Endothelial cell of umbilical vein (primary cell): ENCODE data around the gene NNT. TPM values are rescaled to one million over a fixed set of nuclear protein-coding genes. Genes with fewer than 3 reads are reported as not detected.

Experiments
- BruUV-seq: library from RNA; stranded (reverse); fragments of 400-500 nt; replicated peaks from 2 replicates; lab custom pipeline; 2021; lab: Mats Ljungman, UMichigan
- CTCF ChIA-PET: fragments of 300-600, 350-600 bp; sonication (Branson Sonifier 250); formaldehyde crosslinking; loops from one replicate; lab custom pipeline; 2021; ENCODE audit warnings: antibody characterized with exemption, inconsistent platforms; lab: Charles Lee
- POLR2A ChIA-PET: fragments of 300-600, 350-600 bp; sonication (Branson Sonifier 250); formaldehyde crosslinking; loops from one replicate; lab custom pipeline; 2021; ENCODE audit warnings: antibody characterized with exemption, inconsistent platforms; lab: Charles Lee
- DNase-seq: peaks from one replicate; pipeline ENCODE4 v3.0.0-alpha.2; 2011; ENCODE audit warnings: low read depth, low spot score
- FAIRE-seq: peaks from 2 replicates; lab custom pipeline; 2011; peaks lifted over from hg19 to GRCh38; lab: Jason Lieb, UNC
- H2AFZ ChIP-seq: 2 replicates; pipeline ENCODE4 v1.6.0; 2012; ENCODE audit warnings: low read depth, low read length, control low read depth, inconsistent platforms
- H3K27ac ChIP-seq: 2 replicates; pipeline ENCODE4 v1.5.1; 2011; ENCODE audit warnings: low read depth, mild to moderate bottlenecking, control low read depth, low read length, moderate library complexity; ENCODE audit not compliant: insufficient read depth
- H3K27me3 ChIP-seq, 2 experiments: 2 replicates each; pipeline versions ENCODE4 v1.6.0 to v1.6.1; 2011; ENCODE audit warnings: low read length in 2 of 2, mixed read lengths in 1 of 2; ENCODE audit not compliant: control insufficient read depth in 2 of 2, insufficient read depth in 2 of 2
- H3K36me3 ChIP-seq, 2 experiments: 2 replicates in 1 of 2; 3 replicates in 1 of 2; pipeline ENCODE4 v1.5.1; 2011; ENCODE audit warnings: low read length in 2 of 2, mild to moderate bottlenecking in 1 of 2, moderate library complexity in 1 of 2; ENCODE audit not compliant: control insufficient read depth in 2 of 2, insufficient read depth in 2 of 2; ENCODE audit errors: extremely low read depth in 1 of 2
- H3K4me1 ChIP-seq: 3 replicates; pipeline ENCODE4 v1.5.1; 2011; ENCODE audit warnings: mild to moderate bottlenecking, low read length; ENCODE audit not compliant: control insufficient read depth, insufficient read depth; ENCODE audit errors: extremely low read depth
- H3K4me2 ChIP-seq: 2 replicates; pipeline ENCODE4 v1.6.1; 2011; ENCODE audit warnings: low read length, control low read depth, mixed read lengths; ENCODE audit not compliant: insufficient read depth
- H3K4me3 ChIP-seq, 3 experiments: fragments of 200-600 bp in 1 of 3; sonication (generic), shearing (Covaris generic) in 1 of 3; replicated peaks in 1 of 3; 2 replicates each; pipeline ENCODE4 v1.5.1; 2011 to 2016; ENCODE audit warnings: control low read depth in 3 of 3, low read length in 3 of 3, mild to moderate bottlenecking in 2 of 3, inconsistent platforms in 1 of 3, low read depth in 1 of 3, moderate library complexity in 1 of 3; ENCODE audit not compliant: insufficient read depth in 1 of 3
- H3K79me2 ChIP-seq: 2 replicates; pipeline ENCODE4 v1.6.0; 2012; ENCODE audit warnings: low read length, inconsistent platforms; ENCODE audit not compliant: control insufficient read depth, insufficient read depth
- H3K9ac ChIP-seq: replicated peaks from 2 replicates; pipeline ENCODE3; 2011; ENCODE audit warnings: low read length, control low read depth; ENCODE audit not compliant: insufficient read depth; ENCODE audit errors: extremely low read depth
- H3K9me1 ChIP-seq: replicated peaks from 3 replicates; pipeline ENCODE4 v1.6.0; 2011; ENCODE audit warnings: mild to moderate bottlenecking, low read length; ENCODE audit not compliant: control insufficient read depth, insufficient read depth; ENCODE audit errors: extremely low read depth
- H3K9me3 ChIP-seq: replicated peaks from 2 replicates; pipeline ENCODE4 v1.5.1; 2012; ENCODE audit warnings: low read length, inconsistent platforms; ENCODE audit not compliant: control insufficient read depth, insufficient read depth
- H4K20me1 ChIP-seq: replicated peaks from 2 replicates; pipeline ENCODE3; 2011; ENCODE audit warnings: mild to moderate bottlenecking, low read length; ENCODE audit not compliant: control insufficient read depth, insufficient read depth; ENCODE audit errors: extremely low read depth
- CTCF ChIP-seq, 2 donors: IDR thresholded peaks; 1 replicate in 1 of 2; 2 replicates in 1 of 2; pipeline ENCODE4 v1.5.1; 2011; ENCODE audit warnings: low read length in 2 of 2, mild to moderate bottlenecking in 2 of 2, moderate library complexity in 2 of 2, control low read depth in 1 of 2, inconsistent platforms in 1 of 2, low read depth in 1 of 2; ENCODE audit not compliant: insufficient read depth in 1 of 2; ENCODE audit errors: extremely low read depth in 1 of 2
- EZH2 ChIP-seq: IDR thresholded peaks from 2 replicates; pipeline ENCODE4 v1.6.1; 2012; ENCODE audit warnings: borderline replicate concordance, low read depth, mild to moderate bottlenecking, moderate library complexity, low read length, inconsistent platforms; ENCODE audit not compliant: severe bottlenecking
- FOS ChIP-seq: IDR thresholded peaks from 2 replicates; pipeline ENCODE4 v1.6.1; 2011; ENCODE audit warnings: mild to moderate bottlenecking, low read length, moderate library complexity, borderline replicate concordance; ENCODE audit not compliant: insufficient read depth
- GATA2 ChIP-seq: IDR thresholded peaks from 2 replicates; pipeline ENCODE4 v1.7.0; 2011; ENCODE audit warnings: low read depth, mild to moderate bottlenecking, moderate library complexity, mixed read lengths, low read length; ENCODE audit not compliant: insufficient read length, insufficient read depth
- JUN ChIP-seq: IDR thresholded peaks from 2 replicates; pipeline ENCODE4 v1.6.1; 2011; ENCODE audit warnings: borderline replicate concordance, low read depth; ENCODE audit not compliant: insufficient read length, insufficient read depth
- MAX ChIP-seq: IDR thresholded peaks from 2 replicates; pipeline ENCODE4 v1.6.1; 2011; ENCODE audit not compliant: insufficient read depth, insufficient read length
- MYC ChIP-seq: IDR thresholded peaks from one replicate; pipeline ENCODE4 v1.6.1; 2011; ENCODE audit warnings: mild to moderate bottlenecking, low read depth, low read length
- POLR2A ChIP-seq: IDR thresholded peaks from 2 replicates; pipeline ENCODE4 v1.6.1; 2012; ENCODE audit warnings: low read depth, mild to moderate bottlenecking, control low read depth, low read length
- POLR2AphosphoS5 ChIP-seq: IDR thresholded peaks from 2 replicates; pipeline ENCODE4 v1.6.1; 2012; ENCODE audit warnings: low read depth, mild to moderate bottlenecking, control low read depth, low read length, moderate library complexity; ENCODE audit not compliant: insufficient read depth
- dilution Hi-C: fragments of 300-500 bp; cut with MboI; formaldehyde crosslinking; loops from one replicate; pipeline ENCODE4 v1.15.0; 2019; ENCODE audit warnings: low sequenced_read_pairs; ENCODE audit not compliant: extremely low pct_ligation_motif_present
- intact Hi-C: fragments of 100-400 bp; cut with micrococcal nuclease; formaldehyde crosslinking; loops from one replicate; pipeline ENCODE4 v1.10.0; 2022
- polyA plus RNA-seq, 4 experiments: library from polyadenylated mRNA; depleted of rRNA in 3 of 4; stranded (reverse) in 3 of 4; unstranded in 1 of 4; fragments of >200 nt; gene quantifications; 2 replicates each; pipeline versions ENCODE4 v1.2.1 to v1.2.3, GENCODE V29; 2011 to 2012; ENCODE audit warnings: missing spikeins in 1 of 4
- total RNA-seq: library from RNA; stranded (reverse); gene quantifications from 2 replicates; pipeline ENCODE4 v1.2.3, GENCODE V29; 2021

The NNT gene
- total and polyA plus RNA-seq, 2 donors (not counting 3 experiments of a cell fraction or from before 2014, with no cell fraction given), result 38.2 to 82.5 TPM

GRCh38 chr5:43584166-43584699, 18.7 kb upstream of the NNT start:
- CTCF ChIA-PET, result no interaction called here
- dilution Hi-C loops, result no loop called here

More at GRCh38 chr5:43584166-43584699, 18.7 kb upstream of the NNT start:
- TF ChIP-seq JUN, result no peak
- no peak for TF ChIP-seq POLR2AphosphoS5
- no peak for TF ChIP-seq MYC
- no peak for TF ChIP-seq CTCF (IDR thresholded peaks at IDR 0.05; ENCODE audit: extremely low read depth in 1 of 2, insufficient read depth in 1 of 2, low read depth in 1 of 2, low read length in 2 of 2)
- TF ChIP-seq MAX, result no peak
- no peak for TF ChIP-seq FOS
- no peak for TF ChIP-seq EZH2
- TF ChIP-seq GATA2, result no peak
- TF ChIP-seq POLR2A, result no peak
- FAIRE-seq (no peak), DNase-seq (no peak)
- Histone ChIP-seq H3K9me1 (no peaks in the 10 kb centered on the region), H3K4me3 (no peak overlapping the region), H2AFZ (no peak overlapping the region), H3K79me2 (no peaks in the 10 kb centered on the region), H3K27me3 (no peaks in the 10 kb centered on the region), H3K9me3 (no peaks in the 10 kb centered on the region), H3K36me3 (no peaks in the 10 kb centered on the region), H3K27ac (no peak overlapping the region), H4K20me1 (no peaks in the 10 kb centered on the region), H3K4me1 (no peaks in the 10 kb centered on the region), H3K4me2 (no peak overlapping the region), H3K9ac (no peak overlapping the region)
- intact Hi-C loops, result no loop called here
- no TSS peak for BruUV-seq
- POLR2A ChIA-PET, result no interaction called here
